ENCODE measurements around the gene VWA8.
"Not testable (repeated sequence)": the region's sequence is repeated elsewhere in the genome, so short reads cannot be mapped to it uniquely, and the experiment has no call there.

Gene VWA8

DNA sequence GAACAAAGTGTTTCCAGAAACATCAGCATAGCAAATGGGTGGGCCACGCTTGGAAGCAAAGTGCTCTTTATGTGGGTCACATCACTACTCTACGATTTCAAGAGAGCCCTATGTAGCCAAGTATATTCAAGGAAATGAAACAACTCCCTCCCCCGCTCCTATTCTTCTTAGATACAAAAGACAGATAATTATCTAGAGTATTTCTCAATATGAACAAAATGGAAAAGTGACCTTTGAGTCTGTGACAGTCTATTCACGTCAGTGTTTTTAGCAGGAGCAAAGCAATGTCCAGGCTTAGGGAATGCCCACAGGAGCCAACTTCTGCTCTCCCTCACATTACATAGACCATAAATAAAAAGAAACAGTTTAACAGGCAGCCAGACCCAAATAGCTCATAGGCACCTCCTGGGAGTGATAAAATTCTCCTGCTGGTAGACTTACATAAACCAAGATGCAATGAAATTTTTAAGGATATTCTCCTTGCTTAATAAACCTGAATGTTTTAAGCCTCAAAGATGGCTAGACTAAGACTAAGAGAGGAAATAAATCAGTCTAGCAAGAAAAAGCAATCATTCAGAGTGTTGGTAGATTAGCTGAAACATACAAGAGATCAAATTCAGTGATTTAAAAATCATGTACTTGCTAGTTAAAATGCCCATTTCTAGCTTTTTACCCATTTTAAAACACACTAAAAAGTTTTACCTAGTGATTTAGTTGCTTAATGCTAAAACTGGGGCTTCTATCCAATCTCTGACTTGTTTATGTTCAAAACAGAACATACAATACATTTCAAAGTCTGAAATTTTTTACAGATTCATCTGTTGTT, 320.7 kb downstream of the VWA8 start:
- no peak for DNase-seq

DNA sequence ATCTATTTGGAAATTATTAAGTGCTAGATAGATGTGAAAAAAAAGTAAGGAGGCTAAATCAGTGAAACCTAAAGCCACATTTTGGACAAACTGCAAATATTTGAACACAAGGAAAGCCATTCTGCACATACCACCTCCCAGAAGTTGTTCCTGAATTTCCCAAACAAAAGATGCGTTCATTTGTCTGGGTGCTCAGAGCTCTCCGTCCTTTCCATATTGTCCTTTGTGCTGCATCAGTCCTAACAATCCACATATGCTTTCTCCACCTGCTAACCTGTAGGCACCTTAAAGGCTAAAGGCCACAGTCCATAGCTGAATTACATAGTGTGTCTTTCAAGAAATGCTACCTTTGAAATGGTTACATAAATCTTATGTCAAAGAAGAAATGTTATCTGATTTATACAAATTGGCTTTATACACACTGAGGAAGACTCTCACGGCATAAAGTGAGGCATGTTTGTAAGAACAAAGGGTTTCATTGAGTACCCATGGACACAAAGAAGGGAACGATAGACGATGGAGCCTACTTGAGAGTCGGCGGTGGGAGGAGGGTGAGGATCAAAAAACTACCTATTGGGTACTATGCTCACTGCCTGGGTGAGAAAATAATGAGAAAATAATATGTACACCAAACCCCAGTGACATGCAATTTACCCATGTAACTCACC, 321.5 kb downstream of the VWA8 start:
- DNase-seq: no peak

DNA sequence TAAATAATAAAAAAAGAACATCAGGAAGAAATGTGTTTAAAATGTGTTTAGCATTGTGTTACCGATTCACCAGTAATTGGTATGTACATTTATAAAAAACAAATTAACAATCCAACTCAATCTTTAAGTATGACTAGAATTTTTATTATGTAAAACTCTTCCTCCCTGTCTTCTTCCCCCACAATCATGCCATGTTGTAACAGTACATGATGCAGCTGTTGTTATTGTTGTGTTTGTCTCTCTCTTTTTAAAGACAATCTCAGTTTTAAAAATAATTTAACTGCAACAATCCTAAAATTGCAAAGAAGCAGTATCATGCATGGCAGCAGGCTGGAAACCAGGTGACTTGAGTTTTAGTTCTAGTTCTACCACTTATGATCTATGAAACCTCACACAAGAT, 323.3 kb downstream of the VWA8 start:
- no peak for DNase-seq

DNA sequence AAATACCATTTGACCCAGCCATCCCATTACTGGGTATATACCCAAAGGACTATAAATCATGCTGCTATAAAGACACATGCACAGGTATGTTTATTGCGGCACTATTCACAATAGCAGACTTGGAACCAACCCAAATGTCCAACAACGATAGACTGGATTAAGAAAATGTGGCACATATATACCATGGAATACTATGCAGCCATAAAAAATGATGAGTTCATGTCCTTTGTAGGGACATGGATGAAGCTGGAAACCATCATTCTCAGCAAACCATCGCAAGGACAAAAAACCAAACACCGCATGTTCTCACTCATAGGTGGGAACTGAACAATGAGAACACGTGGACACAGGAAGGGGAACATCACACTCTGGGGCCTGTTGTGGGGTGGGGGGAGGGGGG, 323.9 kb downstream of the VWA8 start:
- not testable (repeated sequence) for DNase-seq

DNA sequence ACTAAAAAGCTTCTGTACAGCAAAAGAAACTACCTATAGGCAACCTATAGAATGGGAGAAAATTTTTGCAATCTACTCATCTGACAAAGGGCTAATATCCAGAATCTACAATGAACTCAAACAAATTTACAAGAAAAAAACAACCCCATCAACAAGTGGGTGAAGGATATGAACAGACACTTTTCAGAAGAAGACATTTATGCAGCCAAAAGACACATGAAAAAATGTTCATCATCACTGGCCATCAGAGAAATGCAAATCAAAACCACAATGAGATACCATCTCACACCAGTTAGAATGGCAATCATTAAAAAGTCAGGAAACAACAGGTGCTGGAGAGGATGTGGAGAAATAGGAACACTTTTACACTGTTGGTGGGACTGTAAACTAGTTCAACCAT, 324.3 kb downstream of the VWA8 start:
- not testable (repeated sequence) for DNase-seq

DNA sequence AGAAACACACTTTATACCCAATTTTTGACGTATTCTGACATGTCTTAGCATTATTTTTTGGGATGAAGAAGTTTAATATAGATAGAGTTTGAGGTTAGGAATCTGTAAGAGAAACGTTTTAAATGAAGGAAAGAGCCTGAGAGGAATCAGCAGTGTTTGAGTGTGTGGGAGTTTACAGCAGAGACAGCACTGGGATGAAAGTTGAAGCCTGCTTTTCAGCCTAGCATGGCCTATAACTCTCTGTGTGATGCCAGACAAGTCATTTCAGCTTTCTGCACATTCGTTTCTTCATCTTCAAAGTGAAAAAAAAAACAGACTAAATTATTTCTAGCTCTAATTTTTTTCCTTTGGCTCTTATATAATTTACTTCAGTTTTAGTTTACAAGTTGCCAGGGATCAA, 326.5 kb downstream of the VWA8 start:
- DNase-seq: no peak

DNA sequence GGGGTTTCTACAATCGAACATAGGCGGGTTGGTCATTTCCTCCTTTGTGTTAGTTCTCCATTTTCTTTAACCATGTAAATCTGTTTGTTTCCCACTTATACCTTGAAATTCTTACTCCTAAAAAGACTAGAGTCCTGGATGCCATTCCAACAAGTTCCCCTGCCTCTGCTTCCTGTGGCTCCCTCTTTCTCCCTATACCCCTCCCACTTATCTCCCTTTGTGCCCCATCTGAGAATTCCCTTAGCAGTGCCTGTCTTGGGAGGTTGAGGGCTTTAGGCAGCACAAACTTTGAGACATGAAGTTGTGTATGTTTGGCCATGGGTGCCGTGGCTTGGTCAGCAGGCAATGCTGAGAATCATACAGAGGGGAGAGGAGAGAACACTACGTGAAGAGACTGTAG, 327.1 kb downstream of the VWA8 start:
- no peak for DNase-seq

DNA sequence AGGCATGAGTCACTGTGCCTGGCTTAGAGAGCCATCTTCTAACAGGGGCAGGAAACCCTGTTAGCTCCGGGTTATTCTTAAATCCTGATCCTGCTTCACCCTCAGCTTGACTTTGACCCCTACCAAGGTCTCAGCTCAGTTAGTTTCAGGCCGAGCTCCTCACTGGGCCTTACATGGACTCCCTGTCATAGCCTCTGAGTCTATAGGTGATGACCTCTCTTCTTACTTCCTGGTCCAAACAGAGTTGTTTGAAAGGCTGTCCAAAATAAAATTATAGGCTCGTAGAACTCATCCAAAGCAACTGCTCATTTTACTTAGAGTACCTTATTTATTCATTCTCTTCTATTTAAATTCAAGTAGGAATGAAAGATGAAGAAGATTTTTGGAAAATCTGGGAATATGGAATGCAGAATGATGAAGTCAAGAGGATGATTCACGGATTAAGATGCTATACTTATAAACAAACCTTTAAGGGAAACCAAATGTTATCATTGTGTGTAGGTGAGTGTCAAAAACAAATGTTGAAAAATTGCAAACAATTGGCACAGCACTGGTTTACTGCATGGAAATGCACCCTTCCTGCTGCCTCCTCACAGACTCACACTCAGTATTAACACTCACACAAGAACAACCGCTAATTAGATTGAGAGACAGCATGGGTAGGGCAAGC, 329.5 kb downstream of the VWA8 start:
- no peak for DNase-seq

DNA sequence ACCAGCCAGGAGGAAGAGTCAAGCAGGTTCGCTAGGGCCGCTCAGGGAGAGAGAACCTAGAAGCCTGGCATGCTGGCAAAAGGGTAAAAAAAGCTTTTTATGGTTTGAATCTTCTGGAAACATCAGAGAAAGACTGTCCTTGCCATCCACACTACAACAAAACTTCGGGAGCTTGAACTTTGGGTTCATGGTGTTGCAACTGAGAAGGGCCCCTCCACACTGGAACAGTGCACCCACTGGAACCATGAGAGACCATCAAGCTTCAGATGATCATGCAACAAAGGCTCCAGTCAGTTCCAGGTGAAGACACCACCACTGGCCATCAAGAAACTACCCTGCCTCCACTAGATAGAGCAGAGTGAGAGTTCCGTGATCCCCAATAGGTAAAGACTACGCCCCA, 333.5 kb downstream of the VWA8 start:
- DNase-seq: no peak

DNA sequence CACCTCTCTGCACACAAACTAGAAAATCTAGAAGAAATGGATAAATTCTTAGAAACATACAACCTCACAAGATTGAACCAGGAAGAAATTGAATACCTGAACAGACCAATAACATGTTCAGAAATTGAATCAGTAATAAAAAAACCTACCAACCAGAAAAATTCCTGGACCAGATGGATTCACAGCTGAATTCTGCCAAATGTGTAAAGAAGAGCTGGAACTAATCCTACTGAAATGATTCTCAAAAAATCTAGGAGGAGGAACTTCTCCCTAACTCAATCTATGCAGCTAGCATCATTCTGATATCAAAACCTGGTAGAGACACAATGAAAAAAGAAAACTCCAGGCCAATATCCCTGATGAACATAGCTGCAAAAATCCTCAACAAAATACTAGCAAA, 336.9 kb downstream of the VWA8 start:
- DNase-seq: no peak

DNA sequence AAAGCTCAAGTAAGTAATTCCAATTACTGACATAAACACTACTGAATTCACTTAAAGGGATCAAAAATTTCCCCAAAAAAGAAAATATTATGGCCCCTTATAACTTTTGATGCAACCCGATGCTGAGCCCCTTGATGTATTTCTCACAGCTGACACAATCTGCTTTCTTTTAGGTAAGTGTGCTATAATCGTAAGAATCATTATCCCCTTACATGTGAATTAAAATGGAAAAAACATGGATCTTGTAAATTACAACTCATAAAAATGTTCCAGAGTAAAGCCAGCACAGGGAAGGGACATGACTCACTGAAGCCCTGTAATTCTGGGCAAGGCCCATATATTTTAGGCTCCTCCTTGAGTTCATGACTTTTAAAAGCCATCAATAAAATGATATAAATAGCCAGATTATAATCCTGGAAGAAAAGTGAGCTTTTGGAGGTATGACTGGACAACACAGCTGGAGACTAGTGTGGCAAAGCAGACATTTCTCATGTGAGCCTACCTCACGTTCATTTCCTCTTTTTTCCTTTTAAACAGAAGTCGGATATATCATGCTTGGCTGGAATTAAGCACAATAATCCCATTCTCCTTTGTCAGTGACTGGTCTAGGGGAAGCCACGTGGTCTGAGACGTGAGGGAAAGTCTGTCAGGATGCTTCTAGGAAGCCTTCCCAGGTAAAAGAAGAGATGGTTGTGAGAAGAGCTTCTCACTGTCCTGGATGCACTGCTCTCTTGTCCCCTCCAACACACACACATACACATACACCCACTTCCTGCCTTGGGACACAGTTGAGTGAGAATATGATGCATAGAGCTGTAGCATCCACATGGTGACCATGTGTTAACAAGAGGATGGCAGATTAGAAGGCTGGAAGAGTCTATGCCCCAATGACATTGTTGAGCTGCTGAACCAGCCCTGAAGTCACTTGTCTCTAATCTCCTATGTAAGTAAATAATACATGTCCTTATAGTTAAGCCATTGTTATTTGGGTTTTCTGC, 338.2 kb downstream of the VWA8 start:
- no peak for DNase-seq

DNA sequence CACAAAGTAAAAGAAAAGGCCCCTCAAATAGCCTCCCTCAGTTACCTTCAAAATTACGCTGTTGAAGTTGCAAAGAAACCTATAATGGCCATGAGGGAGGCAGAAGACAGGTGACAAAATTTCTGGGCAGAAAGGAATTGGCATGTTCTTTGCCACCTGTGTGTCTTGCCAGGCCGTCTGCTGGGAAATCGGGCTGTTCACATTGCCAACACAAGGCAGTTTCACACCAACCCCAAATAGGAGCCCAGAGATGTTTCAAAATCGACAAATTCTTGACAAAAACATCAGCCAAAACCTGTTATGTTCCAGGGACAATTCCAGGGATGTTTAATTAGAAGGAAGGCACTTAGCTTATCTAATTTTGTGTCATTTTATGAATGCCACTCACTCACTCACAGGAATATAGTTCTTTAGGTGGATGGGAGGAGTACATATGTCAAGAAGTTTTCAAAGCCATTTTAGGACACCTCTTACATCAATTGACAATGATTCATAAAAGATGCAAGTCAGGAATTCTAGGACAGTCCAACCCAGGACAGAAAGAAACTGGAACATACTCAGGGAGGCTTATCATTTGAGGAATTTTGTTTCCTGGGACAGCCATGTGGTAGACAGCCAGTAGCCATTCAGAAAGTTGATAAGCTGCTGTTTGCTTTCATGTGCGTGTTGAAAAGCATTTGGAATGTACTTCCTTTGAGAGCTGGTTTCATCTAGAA, 339.0 kb downstream of the VWA8 start:
- no peak for DNase-seq

DNA sequence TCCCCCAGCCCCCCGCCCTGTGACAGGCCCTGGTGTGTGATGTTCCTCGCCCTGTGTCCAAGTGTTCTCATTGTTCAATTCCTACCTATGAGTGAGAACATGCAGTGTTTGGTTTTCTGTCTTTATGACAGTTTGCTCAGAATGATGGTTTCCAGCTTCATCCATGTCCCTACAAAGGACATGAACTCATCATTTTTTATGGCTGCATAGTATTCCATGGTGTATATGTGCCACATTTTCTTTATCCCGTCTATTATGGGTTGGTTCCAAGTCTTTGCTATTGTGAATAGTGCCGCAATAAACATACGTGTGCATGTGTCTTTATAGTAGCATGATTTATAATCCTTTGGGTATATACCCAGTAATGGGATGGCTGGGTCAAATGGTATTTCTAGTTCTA, 343.3 kb downstream of the VWA8 start:
- not testable (repeated sequence) for DNase-seq

DNA sequence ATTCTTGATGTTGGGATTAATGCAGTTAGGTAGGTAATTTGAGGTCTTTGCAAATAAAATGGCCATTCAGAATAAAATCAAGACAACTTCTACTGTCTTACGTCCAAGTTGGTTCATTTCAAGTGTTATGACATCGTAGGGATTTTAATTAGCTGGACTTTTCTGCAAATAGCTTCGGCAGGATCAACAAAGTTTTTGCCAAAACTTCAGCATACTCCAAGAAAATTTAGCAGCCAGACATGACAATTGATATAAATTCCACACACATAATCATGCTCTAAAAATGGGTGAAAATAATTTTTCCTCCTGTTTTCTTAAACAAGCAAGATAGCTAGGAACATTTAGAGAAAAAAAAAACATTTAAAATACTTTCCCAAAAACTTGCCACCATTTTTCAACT, 344.8 kb downstream of the VWA8 start:
- DNase-seq: no peak

DNA sequence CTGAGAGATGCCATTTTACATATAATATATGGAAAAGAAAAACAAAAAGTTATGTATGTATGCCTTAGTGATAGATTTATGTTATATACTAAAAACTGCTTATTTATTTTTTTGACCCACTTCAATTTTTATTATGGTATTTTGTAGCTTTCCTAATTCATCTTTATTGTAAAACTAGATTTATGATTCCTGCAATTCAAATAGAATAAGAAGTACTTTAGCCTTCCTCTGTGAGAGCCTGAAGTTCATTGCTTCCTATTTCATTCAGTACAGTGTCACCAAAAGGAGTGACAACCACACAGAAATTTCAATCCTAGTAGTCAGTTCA, 345.4 kb downstream of the VWA8 start:
- no peak for DNase-seq

DNA sequence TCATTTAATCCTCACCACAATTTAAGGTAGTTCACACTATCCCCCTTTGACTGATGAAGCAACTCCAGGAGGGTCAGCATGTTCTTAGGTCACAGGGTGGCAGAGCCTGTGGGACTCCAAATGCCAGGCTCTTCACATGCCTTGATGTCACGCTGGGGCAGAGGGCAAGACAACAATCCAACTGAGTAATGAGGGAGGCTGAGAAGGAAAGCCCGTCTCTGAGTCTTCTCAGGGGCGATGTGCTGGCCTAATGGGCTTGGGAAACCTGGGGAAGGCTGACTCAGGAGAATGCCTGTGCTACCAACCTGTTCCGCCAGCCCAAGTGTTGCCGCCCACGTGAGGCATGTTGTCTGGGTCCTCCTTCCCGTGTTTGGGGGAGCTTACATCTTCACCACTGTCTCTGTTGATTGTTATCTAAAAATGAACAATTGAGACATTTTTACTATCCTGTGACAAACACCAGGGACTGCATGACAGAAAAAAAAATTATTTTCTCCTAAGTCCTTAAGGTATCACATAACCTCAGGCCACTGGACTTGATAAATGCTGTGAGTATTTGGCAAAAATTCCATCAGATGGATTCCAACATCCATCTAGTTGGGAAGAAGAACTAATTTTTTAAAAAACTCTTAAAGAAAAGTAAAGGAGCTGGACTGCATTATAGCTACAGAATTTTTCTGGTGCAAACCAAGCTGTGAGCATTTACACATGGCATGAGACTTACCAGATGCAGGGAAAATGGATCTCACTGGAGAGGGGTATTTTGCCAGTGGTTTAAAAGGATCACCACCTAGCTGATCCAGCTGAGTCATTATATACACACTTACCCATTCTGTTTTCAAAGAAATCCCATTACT, 346.0 kb downstream of the VWA8 start:
- no peak for DNase-seq

DNA sequence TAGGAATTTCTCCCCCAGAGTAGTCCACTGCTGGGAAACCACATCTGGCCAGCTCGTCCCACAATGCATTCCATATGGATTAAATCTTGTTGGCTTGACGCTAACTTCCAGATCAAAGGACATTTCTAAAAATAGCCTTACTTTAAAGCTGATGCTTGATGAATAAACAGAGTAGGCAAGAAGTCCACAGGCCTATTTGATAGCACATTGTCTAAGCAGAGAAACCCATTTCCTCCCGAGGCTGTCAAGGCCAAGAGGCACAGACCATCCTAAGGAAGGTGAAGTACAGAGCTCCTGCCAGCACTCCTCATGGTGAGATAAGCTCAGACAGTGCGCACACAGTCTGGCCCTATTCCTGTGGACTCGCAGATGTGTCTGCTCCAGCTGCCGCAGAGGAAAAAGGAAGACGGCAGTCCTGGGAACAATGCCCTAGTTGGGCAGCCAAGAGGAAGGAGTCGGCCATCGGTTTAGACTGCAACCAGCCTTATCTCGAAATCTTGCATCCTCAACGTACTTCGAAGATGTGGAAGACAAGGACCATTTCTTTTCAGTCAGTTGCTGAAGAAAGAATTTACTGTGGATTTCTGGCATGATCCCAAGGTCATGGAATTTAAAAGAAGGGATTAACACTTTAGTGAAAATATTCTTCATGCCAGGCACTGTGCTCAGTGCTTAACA, 346.8 kb downstream of the VWA8 start:
- no peak for DNase-seq

DNA sequence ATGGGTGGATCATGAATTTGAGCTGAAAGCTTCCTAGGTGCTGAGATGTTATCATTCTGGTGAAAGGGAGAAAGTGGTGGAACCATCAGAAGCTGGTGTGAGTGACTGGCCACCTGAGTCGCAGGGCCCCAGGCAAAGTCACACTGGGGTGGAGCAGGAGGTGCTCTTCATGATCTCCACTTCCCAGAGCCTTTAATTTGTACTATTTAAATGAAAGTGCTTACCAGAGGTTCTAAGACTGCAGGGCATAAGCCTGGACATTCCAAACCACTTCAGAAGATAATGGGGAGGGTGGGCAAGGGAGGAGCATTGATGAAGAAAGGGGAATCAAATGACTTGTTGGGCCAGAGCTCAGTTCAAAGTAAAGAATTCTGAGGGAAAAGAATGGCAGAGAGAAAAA, 347.4 kb downstream of the VWA8 start:
- no peak for DNase-seq

DNA sequence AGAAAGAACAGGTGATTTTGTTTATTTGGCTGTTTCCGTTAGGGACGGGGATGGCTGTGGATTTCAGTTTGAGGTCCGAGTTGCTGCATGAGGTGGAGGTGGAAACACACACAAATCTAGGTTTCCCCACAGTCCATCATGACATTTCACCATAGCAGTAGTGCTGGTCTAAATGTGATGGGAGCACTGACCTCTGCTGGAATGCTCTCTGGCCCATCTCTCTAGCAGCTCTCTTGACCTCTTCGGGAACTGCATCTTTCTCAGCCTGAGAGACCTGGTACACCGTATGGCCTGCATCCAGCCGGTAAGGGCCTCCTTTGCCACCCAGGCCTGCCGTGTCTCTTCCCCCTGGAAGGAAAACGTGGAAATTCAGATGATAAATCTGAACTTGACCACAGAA, 349.5 kb downstream of the VWA8 start:
- DNase-seq: no peak

DNA sequence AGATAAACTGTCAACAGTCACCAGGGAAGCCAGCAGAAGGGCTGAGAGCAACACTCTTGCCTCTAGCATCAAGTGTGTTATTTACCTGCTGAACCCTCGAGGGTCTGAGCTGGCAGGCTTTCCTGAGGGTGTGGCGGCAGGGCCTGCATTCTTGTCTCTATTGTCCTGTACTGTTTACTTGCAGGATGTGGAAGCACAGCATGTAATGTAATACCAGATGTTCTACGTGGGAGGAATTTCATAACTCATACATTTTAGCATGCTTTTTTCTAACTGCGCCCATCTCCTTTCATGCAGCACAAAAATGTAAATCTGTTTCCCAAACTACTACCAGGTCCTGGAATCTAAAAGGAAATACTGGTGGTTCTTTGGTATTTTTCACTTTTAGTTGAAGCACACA, 350.5 kb downstream of the VWA8 start:
- DNase-seq: no peak

DNA sequence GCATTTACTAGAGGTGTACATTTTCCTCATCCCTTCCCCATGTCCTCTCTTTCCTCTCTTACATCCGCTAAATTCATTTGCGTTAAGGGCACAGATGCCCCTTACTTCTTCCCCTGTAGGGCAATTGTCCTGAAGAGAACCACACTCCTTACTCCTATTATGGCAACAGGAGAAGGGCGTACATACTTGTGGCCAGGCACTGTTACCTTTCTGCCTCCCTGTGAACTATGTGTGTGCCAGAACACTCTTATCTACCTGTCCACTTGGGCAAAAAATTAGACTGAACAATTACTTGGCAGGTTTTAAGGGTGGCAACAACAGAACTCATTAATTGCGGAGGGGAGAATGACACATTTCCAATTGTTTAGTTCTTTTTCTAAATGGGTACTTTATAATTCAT, 351.1 kb downstream of the VWA8 start:
- DNase-seq: no peak
